Adrenal gland (tissue), 5 donors: ENCODE data around the gene ZNF611.
"Not testable (repeated sequence)": the region's sequence is repeated elsewhere in the genome, so short reads cannot be mapped to it uniquely, and the experiment has no call there.

Experiments used
- POLR2A ChIP-seq, 2 donors: fragments of 450-650 bp; IDR thresholded peaks; one replicate each; pipeline ENCODE4 v1.6.1; 2017; ENCODE audit warnings: antibody characterized with exemption in 2 of 2, mild to moderate bottlenecking in 2 of 2, moderate library complexity in 1 of 2
- TF ChIP-seq, protein P1 (sequence below), 6 experiments: fragments of 450-650 bp in 4 of 6; fragments of 200-600 bp in 2 of 6; sonication (generic) in 1 of 6; IDR thresholded peaks; 1 replicate in 5 of 6; 2 replicates in 1 of 6; pipeline versions ENCODE4 v1.5.1 to v1.8.0; 2016 to 2021; ENCODE audit warnings: antibody characterized with exemption in 6 of 6, mild to moderate bottlenecking in 2 of 6, moderate library complexity in 1 of 6
- donor health status: DM: no; HTN: no; CAD: no.

DNA sequence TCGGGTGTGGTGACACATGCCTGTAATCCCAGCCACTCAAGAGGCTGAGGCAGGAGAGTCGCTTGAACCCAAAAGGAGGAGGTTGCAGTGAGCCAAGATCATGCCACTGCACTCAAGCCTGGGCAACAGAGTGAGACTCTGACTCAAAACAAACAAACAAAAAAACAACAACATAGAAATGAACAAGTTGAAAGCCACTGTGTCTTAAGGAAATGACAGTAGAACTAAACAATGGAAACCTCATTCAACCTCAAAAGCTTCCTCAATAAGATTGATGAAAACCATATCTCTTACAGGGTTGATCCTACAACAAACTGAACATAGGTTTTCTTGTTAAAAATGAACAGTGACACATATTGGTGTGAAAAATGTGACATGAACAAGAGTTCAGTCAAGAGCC is 21.8 kb downstream of the ZNF611 start:
- TF ChIP-seq, protein P1, sequence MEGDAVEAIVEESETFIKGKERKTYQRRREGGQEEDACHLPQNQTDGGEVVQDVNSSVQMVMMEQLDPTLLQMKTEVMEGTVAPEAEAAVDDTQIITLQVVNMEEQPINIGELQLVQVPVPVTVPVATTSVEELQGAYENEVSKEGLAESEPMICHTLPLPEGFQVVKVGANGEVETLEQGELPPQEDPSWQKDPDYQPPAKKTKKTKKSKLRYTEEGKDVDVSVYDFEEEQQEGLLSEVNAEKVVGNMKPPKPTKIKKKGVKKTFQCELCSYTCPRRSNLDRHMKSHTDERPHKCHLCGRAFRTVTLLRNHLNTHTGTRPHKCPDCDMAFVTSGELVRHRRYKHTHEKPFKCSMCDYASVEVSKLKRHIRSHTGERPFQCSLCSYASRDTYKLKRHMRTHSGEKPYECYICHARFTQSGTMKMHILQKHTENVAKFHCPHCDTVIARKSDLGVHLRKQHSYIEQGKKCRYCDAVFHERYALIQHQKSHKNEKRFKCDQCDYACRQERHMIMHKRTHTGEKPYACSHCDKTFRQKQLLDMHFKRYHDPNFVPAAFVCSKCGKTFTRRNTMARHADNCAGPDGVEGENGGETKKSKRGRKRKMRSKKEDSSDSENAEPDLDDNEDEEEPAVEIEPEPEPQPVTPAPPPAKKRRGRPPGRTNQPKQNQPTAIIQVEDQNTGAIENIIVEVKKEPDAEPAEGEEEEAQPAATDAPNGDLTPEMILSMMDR (IDR thresholded peaks at IDR 0.05) = not testable (repeated sequence)
- TF ChIP-seq POLR2A (IDR thresholded peaks at IDR 0.05) = not testable (repeated sequence)
